ENCODE measurements around the gene GRHL1.

GRCh38 chr2:10030311-10030736 lies 78.8 kb downstream of the GRHL1 start:
- TF ChIP-seq, protein P1, sequence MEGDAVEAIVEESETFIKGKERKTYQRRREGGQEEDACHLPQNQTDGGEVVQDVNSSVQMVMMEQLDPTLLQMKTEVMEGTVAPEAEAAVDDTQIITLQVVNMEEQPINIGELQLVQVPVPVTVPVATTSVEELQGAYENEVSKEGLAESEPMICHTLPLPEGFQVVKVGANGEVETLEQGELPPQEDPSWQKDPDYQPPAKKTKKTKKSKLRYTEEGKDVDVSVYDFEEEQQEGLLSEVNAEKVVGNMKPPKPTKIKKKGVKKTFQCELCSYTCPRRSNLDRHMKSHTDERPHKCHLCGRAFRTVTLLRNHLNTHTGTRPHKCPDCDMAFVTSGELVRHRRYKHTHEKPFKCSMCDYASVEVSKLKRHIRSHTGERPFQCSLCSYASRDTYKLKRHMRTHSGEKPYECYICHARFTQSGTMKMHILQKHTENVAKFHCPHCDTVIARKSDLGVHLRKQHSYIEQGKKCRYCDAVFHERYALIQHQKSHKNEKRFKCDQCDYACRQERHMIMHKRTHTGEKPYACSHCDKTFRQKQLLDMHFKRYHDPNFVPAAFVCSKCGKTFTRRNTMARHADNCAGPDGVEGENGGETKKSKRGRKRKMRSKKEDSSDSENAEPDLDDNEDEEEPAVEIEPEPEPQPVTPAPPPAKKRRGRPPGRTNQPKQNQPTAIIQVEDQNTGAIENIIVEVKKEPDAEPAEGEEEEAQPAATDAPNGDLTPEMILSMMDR (IDR thresholded peaks at IDR 0.05 in 8 of 11, conservative IDR thresholded peaks at IDR 0.05 in 3 of 11): no peak
- TF ChIP-seq POLR2A (IDR thresholded peaks at IDR 0.05): no peak
- no peak for TF ChIP-seq POLR2AphosphoS5 (IDR thresholded peaks at IDR 0.05)
